Measurements from ENCODE around the gene KSR1. TPM values are rescaled to one million over a fixed set of nuclear protein-coding genes. Genes with fewer than 3 reads are reported as not detected.
"Not testable (repeated sequence)": the region's sequence is repeated elsewhere in the genome, so short reads cannot be mapped to it uniquely, and the experiment has no call there.

KSR1 gene
- total RNA-seq, 1 donor from 2014 or later: 25.6 TPM

DNA sequence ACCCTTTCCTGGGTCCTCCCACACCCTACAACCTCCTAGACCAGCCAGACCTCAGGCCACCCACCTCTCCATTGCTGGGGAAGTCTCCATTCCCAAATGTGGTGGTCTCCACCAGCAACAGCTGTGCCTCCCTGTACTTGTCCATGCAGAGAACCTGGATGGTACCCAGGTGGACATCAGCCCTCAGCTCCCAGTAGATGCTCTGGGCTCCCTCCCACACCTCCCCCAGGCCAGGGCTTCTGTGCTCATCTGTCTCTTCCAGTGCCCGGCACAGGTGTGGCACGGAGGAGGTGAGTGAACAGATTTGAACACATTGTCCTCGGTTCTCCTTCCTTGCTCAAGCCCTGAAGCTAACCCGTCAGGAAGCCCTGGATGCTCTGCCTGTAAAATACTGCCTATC is 209.3 kb downstream of the KSR1 start:
- Histone ChIP-seq H3K27ac (ENCODE audit: low read depth, low read length) (no peak overlapping the region), H3K27me3 (ENCODE audit: control insufficient read depth in 3 of 3, insufficient read depth in 3 of 3, low read length in 3 of 3) (no peaks in the 10 kb centered on the region), H3K4me1 (ENCODE audit: control insufficient read depth in 3 of 3, insufficient read depth in 3 of 3, low read length in 3 of 3) (no peaks in the 10 kb centered on the region), H3K9ac (ENCODE audit: low read depth in 1 of 3, low read length in 3 of 3) (no peak overlapping the region), H3K9me3 (ENCODE audit: control insufficient read depth in 3 of 3, low read length in 3 of 3) (no peaks in the 10 kb centered on the region), H3K4me3 (ENCODE audit: low read length in 3 of 3) (no peak overlapping the region), H3K36me3 (ENCODE audit: control insufficient read depth in 3 of 3, insufficient read depth in 3 of 3, low read length in 3 of 3) (no peaks in the 10 kb centered on the region)

DNA sequence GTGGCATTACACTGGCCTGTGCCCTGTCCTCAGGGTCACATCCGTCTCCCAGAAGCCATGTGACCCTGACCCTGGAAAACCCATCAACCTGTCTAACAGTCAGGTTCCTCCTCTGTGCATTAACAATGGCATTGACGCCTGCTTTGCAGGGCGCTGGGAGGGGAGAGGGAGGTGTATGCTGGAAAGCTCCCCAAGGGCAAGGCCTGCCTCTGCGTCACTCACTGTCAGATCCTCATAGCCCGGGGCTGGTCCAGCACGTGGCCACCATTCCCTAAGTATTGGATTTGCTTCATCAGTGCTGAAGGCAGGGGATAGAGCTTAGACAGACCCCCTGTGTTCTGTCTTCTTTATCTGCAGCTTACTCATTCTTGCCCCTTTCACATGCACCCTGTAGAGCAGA is 210.0 kb downstream of the KSR1 start:
- not testable (repeated sequence) for H3K36me3 ChIP-seq (ENCODE audit: control insufficient read depth in 3 of 3, insufficient read depth in 3 of 3, low read length in 3 of 3); H3K27ac ChIP-seq (ENCODE audit: low read depth, low read length); H3K9me3 ChIP-seq (ENCODE audit: control insufficient read depth in 3 of 3, low read length in 3 of 3); H3K27me3 ChIP-seq (ENCODE audit: control insufficient read depth in 3 of 3, insufficient read depth in 3 of 3, low read length in 3 of 3); H3K9ac ChIP-seq (ENCODE audit: low read depth in 1 of 3, low read length in 3 of 3); H3K4me1 ChIP-seq (ENCODE audit: control insufficient read depth in 3 of 3, insufficient read depth in 3 of 3, low read length in 3 of 3); H3K4me3 ChIP-seq (ENCODE audit: low read length in 3 of 3)

DNA sequence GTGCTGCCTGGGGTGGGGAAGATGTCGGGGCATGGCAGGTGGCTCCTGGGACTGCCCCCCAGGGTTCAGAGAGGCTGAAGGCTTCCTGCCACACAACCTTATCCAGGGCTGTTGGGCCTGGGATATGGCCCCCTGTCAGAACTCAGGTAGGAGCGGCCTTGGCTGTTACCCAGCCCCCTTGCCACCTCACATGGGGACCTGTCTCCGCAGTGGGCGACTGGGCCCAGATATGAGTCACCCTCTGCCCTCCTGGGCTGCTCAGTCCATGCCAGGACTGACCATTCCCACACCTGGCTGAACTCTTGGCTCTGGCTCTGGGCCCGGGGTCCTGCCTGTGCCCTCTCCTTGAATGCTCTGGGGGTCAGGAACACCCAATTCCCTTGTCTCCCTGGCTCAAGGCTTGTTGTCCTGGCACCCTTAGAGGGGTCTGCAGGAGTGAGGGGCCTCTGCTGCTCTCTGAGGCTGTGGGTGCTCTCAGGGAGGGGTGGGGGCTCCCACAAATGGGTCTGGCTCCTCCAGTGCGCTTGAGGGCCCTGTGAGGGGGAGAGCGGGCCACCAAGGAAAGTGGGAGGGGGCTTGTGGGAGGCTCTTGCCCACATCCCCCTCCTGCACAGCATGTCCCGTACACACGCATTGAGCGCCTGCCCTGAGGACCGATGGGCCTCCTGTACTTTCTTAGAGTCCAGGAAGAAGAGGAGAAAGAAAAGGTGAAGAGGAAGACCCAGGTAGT is 210.7 kb downstream of the KSR1 start:
- no peak overlapping the region for H3K27ac ChIP-seq (ENCODE audit: low read depth, low read length)
- no peak overlapping the region for H3K4me3 ChIP-seq (ENCODE audit: low read length in 3 of 3)
- no peaks in the 10 kb centered on the region for H3K9me3 ChIP-seq (ENCODE audit: control insufficient read depth in 3 of 3, low read length in 3 of 3)
- H3K27me3 ChIP-seq (ENCODE audit: control insufficient read depth in 3 of 3, insufficient read depth in 3 of 3, low read length in 3 of 3): no peaks in the 10 kb centered on the region
- H3K36me3 ChIP-seq (ENCODE audit: control insufficient read depth in 3 of 3, insufficient read depth in 3 of 3, low read length in 3 of 3): no peaks in the 10 kb centered on the region
- no peak overlapping the region for H3K9ac ChIP-seq (ENCODE audit: low read depth in 1 of 3, low read length in 3 of 3)
- H3K4me1 ChIP-seq (ENCODE audit: control insufficient read depth in 3 of 3, insufficient read depth in 3 of 3, low read length in 3 of 3): no peaks in the 10 kb centered on the region

DNA sequence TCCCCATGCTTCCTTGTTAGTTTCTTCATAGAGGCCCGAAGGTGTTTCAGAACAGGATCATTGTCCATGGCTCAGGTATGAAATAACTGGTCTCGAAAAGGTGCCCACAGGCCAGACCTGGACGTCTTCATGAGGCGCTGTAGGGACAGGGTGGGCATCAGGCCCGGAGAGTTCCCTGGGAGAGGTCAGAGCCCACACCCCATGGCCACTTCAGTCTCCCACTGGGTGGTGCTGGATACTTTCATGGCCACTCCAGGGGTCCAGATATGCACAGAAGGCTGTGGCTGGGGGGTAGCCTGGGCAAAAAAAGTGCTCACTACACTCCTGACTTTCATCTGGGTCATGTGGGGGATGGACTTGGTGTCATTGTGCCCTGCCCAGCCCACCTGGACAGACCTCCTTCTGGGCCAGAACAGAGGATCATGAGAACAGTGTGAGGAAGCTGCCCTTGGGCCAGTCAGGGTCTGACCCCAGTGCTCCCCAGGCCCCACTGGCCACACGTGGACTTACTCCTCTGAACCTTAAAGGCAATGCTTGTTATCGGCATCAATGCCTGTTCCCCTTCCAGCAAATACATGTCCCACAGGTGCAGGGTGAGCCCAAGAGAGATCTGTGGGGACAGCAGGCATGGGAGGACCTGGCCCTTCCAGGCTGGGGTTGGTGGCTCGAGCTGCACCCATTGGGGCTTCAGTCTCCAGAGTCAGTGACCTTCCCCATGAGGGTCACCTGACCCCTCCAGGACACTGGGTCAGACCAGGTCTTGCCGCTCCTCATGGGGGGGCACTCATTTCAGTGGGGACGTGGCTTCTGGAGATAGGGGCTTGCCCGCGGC is 211.6 kb downstream of the KSR1 start:
- Histone ChIP-seq H3K9ac (ENCODE audit: low read depth in 1 of 3, low read length in 3 of 3) (no peak overlapping the region), H3K36me3 (ENCODE audit: control insufficient read depth in 3 of 3, insufficient read depth in 3 of 3, low read length in 3 of 3) (no peaks in the 10 kb centered on the region), H3K9me3 (ENCODE audit: control insufficient read depth in 3 of 3, low read length in 3 of 3) (no peaks in the 10 kb centered on the region), H3K27ac (ENCODE audit: low read depth, low read length) (no peak overlapping the region), H3K27me3 (ENCODE audit: control insufficient read depth in 3 of 3, insufficient read depth in 3 of 3, low read length in 3 of 3) (no peaks in the 10 kb centered on the region), H3K4me1 (ENCODE audit: control insufficient read depth in 3 of 3, insufficient read depth in 3 of 3, low read length in 3 of 3) (no peaks in the 10 kb centered on the region), H3K4me3 (ENCODE audit: low read length in 3 of 3) (no peak overlapping the region)

DNA sequence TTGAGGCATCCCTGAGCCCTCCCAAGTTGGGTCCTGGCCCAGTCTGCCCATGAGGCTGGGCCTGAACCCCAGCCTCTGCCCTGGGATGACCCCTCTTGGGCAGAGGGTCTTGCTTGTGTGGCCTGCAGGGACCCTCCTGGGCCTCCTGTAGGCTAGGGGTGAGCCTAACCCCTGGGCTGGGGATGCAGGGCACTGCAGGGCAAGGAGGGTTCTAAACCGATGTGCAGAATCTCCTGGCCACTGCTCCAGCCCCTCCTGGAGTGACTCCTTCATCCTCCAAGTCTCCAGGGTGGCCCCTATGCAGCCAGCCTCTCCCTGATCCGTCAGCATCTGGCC is 212.2 kb downstream of the KSR1 start:
- Histone ChIP-seq H3K27ac (ENCODE audit: low read depth, low read length) (no peak overlapping the region), H3K9me3 (ENCODE audit: control insufficient read depth in 3 of 3, low read length in 3 of 3) (no peaks in the 10 kb centered on the region), H3K27me3 (ENCODE audit: control insufficient read depth in 3 of 3, insufficient read depth in 3 of 3, low read length in 3 of 3) (no peaks in the 10 kb centered on the region), H3K4me1 (ENCODE audit: control insufficient read depth in 3 of 3, insufficient read depth in 3 of 3, low read length in 3 of 3) (no peaks in the 10 kb centered on the region), H3K4me3 (ENCODE audit: low read length in 3 of 3) (no peak overlapping the region), H3K36me3 (ENCODE audit: control insufficient read depth in 3 of 3, insufficient read depth in 3 of 3, low read length in 3 of 3) (no peaks in the 10 kb centered on the region), H3K9ac (ENCODE audit: low read depth in 1 of 3, low read length in 3 of 3) (no peak overlapping the region)

DNA sequence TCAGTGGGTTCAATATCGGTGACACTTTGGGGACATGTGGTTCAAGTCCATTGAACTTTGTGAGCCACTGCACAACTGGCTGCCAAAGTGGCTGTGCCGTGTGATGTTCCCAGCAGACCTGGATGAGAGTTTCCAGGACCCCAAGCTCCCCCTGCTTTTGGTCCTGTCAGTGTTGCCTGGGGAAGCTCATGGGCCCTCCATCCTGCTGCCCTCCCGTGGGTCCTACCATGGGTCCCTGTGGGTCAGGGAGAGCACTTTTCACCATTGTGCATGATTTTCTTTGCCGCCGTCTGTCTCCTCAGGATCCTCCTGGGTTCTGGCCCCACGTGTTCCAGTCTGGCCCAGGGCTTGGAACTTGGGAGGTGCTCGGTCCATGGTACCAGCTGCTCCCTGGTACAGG is 212.9 kb downstream of the KSR1 start:
- no peak overlapping the region for H3K9ac ChIP-seq (ENCODE audit: low read depth in 1 of 3, low read length in 3 of 3)
- no peaks in the 10 kb centered on the region for H3K9me3 ChIP-seq (ENCODE audit: control insufficient read depth in 3 of 3, low read length in 3 of 3)
- H3K27ac ChIP-seq (ENCODE audit: low read depth, low read length): no peak overlapping the region
- H3K4me1 ChIP-seq (ENCODE audit: control insufficient read depth in 3 of 3, insufficient read depth in 3 of 3, low read length in 3 of 3): no peaks in the 10 kb centered on the region
- H3K36me3 ChIP-seq (ENCODE audit: control insufficient read depth in 3 of 3, insufficient read depth in 3 of 3, low read length in 3 of 3): no peaks in the 10 kb centered on the region
- H3K4me3 ChIP-seq (ENCODE audit: low read length in 3 of 3): no peak overlapping the region
- no peaks in the 10 kb centered on the region for H3K27me3 ChIP-seq (ENCODE audit: control insufficient read depth in 3 of 3, insufficient read depth in 3 of 3, low read length in 3 of 3)

DNA sequence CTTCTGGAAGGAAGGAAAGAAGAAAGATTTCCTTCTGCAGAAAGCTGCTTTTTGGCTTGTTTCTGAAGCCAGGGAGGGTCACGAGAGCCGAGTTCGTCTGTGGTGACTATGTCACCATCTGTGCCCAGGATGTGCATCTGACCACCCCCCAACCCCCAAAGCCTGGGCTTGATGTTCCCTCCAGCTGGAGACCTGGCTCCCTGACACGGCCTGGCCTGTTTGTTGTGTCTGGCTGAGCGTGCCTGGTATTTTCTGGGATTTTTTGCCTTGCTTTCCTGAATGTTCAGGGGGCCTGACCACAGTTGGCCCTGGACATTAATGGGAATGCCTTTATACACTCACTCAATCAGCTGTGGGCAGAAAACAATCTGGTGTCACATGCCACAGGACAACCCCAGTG is 213.6 kb downstream of the KSR1 start:
- no peak overlapping the region for H3K4me3 ChIP-seq (ENCODE audit: low read length in 3 of 3)
- no peaks in the 10 kb centered on the region for H3K4me1 ChIP-seq (ENCODE audit: control insufficient read depth in 3 of 3, insufficient read depth in 3 of 3, low read length in 3 of 3)
- H3K36me3 ChIP-seq (ENCODE audit: control insufficient read depth in 3 of 3, insufficient read depth in 3 of 3, low read length in 3 of 3): no peaks in the 10 kb centered on the region
- no peaks in the 10 kb centered on the region for H3K27me3 ChIP-seq (ENCODE audit: control insufficient read depth in 3 of 3, insufficient read depth in 3 of 3, low read length in 3 of 3)
- H3K9me3 ChIP-seq (ENCODE audit: control insufficient read depth in 3 of 3, low read length in 3 of 3): no peaks in the 10 kb centered on the region
- H3K9ac ChIP-seq (ENCODE audit: low read depth in 1 of 3, low read length in 3 of 3): no peak overlapping the region
- H3K27ac ChIP-seq (ENCODE audit: low read depth, low read length): no peak overlapping the region

DNA sequence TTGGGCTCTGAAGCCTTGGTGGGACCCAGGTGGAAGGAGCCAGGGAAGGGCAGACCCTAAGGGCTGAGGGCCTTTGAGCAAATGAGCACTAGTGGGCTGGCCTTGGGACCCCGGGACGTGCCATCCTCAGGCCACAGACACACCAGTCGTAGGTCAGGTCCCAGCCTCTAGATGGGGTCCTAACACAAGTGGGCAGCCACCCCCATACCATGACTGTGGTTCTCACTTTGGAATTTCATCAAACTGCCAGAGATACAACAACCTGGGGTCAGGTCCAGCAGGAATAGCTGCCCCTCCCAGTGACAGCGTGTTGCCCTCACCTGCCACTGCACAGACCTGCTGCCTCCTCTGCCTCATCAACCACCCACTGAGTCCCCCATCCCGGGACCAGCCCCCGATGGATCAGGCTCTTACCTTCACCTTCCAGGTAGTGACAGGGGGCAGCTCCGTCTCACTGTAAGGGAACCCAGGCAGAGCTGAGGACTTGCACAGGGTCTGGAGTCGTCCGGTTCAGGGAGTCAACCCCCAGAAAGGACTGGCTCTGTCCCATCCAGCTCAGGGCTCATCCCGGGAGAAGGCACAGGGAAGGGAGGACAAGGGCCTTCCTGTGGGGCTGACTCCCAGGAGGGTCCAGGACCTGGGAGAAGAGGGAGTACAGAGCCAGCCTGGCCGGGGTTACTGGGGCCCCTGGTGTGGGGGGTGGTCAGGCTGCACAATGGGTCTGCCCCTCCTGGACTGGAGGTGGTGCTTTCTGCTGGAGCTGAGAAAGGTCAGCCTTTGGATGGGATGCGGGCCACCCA is 214.7 kb downstream of the KSR1 start:
- H3K4me1 ChIP-seq (ENCODE audit: control insufficient read depth in 3 of 3, insufficient read depth in 3 of 3, low read length in 3 of 3): no peaks in the 10 kb centered on the region
- H3K9me3 ChIP-seq (ENCODE audit: control insufficient read depth in 3 of 3, low read length in 3 of 3): no peaks in the 10 kb centered on the region
- no peak overlapping the region for H3K9ac ChIP-seq (ENCODE audit: low read depth in 1 of 3, low read length in 3 of 3)
- H3K27me3 ChIP-seq (ENCODE audit: control insufficient read depth in 3 of 3, insufficient read depth in 3 of 3, low read length in 3 of 3): no peaks in the 10 kb centered on the region
- no peaks in the 10 kb centered on the region for H3K36me3 ChIP-seq (ENCODE audit: control insufficient read depth in 3 of 3, insufficient read depth in 3 of 3, low read length in 3 of 3)
- H3K4me3 ChIP-seq (ENCODE audit: low read length in 3 of 3): no peak overlapping the region
- H3K27ac ChIP-seq (ENCODE audit: low read depth, low read length): no peak overlapping the region

DNA sequence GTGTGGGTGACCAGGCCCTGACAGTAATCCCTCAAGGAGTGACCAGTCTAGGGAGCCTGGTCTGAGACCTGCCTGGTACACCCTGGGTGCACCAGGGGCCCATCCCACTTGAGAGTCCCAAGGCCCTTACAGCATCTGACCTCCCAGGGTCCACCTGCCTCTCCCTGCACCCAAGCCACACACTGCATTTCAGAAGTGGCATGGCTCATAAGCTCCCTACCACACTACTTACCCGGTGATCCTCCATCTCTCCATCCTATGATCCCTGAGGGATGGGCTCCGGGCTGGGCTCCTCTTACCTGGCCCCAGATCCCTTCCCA is 215.3 kb downstream of the KSR1 start:
- Histone ChIP-seq H3K4me1 (ENCODE audit: control insufficient read depth in 3 of 3, insufficient read depth in 3 of 3, low read length in 3 of 3) (no peaks in the 10 kb centered on the region), H3K4me3 (ENCODE audit: low read length in 3 of 3) (no peak overlapping the region), H3K27me3 (ENCODE audit: control insufficient read depth in 3 of 3, insufficient read depth in 3 of 3, low read length in 3 of 3) (no peaks in the 10 kb centered on the region), H3K9me3 (ENCODE audit: control insufficient read depth in 3 of 3, low read length in 3 of 3) (no peaks in the 10 kb centered on the region), H3K27ac (ENCODE audit: low read depth, low read length) (no peak overlapping the region), H3K36me3 (ENCODE audit: control insufficient read depth in 3 of 3, insufficient read depth in 3 of 3, low read length in 3 of 3) (no peaks in the 10 kb centered on the region), H3K9ac (ENCODE audit: low read depth in 1 of 3, low read length in 3 of 3) (no peak overlapping the region)

DNA sequence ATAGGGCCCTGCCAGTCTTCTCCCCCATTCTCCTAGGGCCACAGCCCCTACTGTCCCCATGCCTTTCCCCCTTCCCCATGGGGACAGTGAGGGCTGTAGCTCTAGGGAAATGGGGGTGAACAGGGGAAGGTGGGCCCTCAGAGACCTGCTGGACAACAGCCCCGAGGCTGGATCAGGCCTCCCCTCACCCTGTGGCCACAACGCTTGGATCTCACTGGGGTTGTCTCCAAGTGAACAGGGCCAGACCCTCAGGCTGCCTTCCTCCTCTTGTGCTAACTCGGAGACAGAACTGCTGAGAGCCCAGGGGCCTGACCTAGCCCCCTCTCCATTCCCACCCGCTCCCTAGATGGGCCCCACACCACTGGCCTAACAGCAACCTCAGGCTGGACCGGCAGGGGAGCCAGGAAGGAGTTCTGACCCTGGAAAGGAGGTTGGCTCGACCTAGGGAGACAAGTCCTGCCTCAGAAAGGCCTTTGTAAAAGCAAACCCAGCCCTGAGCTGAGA is 215.8 kb downstream of the KSR1 start:
- not testable (repeated sequence) for H3K27me3 ChIP-seq (ENCODE audit: control insufficient read depth in 3 of 3, insufficient read depth in 3 of 3, low read length in 3 of 3); H3K4me3 ChIP-seq (ENCODE audit: low read length in 3 of 3); H3K27ac ChIP-seq (ENCODE audit: low read depth, low read length); H3K36me3 ChIP-seq (ENCODE audit: control insufficient read depth in 3 of 3, insufficient read depth in 3 of 3, low read length in 3 of 3); H3K4me1 ChIP-seq (ENCODE audit: control insufficient read depth in 3 of 3, insufficient read depth in 3 of 3, low read length in 3 of 3); H3K9ac ChIP-seq (ENCODE audit: low read depth in 1 of 3, low read length in 3 of 3); H3K9me3 ChIP-seq (ENCODE audit: control insufficient read depth in 3 of 3, low read length in 3 of 3)
